DMS153 (cell line): ENCODE results near the gene MSANTD3.

Experiments
- DNase-seq: peaks from one replicate; lab custom pipeline; 2025; lab: John Stamatoyannopoulos, UW

Gene MSANTD3

DNA sequence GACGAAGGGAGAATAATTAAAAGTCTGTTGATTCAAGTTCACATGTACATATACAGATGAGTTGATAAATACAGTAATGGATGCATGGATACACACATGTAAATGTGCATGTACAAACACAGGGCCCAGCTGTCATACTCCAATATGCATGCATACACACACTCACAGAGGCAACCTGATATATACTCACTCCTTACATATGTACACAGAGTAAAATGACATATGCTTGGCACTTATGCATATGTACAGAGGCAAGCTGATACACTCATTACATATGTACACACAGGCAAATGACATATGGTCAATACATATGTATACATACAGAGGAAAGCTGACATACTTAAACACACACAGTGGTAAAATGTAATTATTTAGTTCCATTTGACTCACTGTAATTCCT is 38.8 kb downstream of the MSANTD3 start:
- DNase-seq: no peak

DNA sequence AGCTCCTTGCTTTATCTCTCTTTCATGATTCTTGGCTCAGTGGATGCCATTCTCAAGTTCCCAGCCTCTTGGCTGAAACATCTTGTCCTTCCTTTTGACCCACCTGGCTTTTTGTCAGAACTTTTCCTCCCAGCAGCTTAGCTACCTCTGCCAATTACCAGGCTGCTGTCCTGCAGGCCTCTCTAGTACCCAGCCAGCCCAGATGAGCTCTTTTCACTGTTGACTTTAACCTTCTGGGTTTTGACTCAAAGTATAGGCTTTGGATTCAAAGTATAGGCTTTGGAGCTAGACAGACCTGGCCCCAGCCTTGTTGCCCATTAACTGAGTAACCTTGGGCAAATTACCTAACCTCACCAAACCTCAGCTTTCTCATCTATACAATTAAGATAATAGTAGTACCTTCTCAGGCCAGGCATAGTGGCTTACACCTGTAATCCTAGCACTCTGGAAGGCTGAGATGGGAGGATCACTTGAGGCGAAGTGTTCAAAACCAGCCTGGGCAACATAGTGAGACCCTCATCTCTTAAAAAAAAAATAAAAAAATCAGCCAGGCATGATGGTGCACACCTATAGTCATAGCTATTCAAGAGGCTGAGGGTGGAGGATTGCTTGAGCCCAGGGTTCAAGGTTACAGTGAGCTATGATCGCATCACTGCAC is 39.4 kb downstream of the MSANTD3 start:
- DNase-seq: no peak

DNA sequence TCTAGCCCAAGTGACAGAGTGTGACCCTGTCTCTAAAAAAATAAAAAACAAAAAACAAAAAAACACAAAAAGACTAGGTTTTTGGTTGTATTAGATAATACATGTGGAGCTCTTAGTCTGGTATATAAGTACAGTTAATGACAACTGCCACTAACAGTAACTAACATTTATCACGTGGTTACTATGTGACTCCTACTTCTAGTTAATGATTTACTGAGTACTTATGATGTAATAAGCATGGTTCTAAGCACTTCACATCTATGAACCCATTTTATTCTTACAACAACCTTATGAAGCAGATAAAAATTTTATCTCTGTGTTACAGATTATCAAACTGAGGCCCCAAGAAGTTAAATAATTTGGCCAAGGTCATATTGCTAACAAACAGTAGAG is 39.9 kb downstream of the MSANTD3 start:
- DNase-seq: no peak

DNA sequence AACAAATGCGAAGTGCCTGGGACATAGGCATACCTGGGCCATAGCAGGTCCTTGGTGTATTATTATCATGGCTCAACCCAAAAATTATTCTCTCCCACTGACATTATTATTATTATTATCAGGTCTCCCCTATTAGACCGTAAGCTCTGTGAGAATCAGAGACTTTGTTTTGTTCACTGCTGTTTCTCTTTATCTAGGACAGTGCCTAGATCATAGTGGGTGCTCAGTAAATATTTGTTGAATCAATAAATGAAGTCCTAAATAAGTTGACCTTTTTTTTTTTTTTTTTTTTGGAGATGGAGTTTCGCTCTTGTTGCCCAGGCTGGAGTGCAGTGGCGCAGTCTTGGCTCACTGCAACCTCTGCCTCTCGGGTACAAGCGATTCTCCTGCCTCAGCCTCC is 41.1 kb downstream of the MSANTD3 start:
- no peak for DNase-seq

DNA sequence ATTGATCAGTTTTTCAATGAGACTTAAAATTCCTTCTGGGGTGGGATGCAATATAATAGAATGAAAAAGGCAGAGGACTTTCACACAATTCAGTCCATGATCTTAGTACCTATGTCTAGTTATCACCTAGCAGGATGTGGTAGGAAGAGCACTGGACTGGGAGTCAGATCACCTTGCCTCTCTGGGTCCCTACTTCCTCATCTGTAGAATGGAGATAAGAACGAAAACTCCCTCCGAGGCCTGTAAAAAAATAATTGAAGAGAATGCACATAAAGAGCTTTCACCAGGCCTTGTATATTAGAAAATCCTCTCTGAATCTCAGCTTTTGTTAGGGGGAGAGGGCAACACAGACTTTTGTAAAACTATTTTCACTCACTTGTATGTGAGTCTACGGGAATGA is 45.3 kb downstream of the MSANTD3 start:
- no peak for DNase-seq

DNA sequence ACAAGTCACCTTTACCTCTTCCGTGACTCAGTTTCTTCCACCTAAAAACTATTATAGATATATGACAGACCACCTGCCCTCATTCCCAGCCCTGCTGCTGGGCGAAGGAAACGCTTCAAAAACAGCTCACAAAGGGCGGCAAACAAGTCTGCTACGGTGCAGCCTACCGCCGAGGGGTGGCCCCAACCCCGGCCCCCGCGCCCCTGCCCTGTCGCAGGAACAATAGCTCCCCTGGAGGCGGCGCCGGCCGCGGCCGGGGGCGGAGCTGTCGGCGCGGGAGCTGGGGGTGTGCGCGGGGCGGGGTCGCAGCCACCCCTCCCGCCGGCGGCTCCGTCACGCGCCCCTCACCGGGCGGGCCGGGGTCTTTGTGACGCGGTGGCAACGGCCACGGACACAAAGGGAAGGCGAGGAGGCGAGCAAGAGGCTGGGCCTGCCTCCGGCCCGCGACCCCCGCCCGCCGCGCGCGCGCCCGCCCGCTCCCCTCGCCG is 45.9 kb downstream of the MSANTD3 start, which contains the start of gene TMEFF1:
TMEFF1 (plus strand) TSS at position 362 of the 488 bp plus-strand sequence. CDS start 396 bp downstream, outside the sequence.
- peak; percentile 3 for DNase-seq

DNA sequence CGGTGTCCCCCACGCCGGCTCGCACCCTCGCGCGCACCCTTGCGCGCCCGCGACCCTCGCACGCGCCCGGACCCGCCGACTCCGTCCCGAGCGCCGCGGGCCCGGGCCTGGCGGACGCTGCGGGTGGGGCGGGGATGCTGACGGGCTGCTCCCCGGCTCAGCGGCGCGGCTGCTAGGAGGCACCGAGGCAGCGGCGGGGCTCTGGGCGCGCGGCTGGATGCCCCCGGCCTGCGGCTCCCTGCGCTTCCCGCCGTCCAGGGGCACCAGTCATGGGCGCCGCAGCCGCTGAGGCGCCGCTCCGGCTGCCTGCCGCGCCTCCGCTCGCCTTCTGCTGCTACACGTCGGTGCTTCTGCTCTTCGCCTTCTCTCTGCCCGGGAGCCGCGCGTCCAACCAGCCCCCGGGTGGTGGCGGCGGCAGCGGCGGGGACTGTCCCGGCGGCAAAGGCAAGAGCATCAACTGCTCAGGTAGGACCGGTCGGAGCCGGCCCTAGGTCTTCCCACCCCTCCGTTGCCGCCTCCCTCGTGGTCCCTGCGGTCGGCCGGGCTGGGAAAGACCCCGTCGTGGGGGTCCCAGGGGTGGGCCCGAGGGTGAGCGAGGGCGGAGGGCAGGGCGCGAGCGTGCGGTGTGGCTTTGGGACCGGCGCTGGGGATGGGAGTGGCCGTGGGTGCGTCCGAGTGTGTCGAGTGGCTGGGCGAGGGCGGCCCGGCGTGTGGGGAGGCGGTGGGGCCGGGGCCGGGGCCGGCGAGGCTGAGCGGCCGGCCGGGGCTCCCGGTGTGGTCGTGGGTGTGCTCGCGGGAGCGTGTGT is 46.5 kb downstream of the MSANTD3 start:
- no peak for DNase-seq

DNA sequence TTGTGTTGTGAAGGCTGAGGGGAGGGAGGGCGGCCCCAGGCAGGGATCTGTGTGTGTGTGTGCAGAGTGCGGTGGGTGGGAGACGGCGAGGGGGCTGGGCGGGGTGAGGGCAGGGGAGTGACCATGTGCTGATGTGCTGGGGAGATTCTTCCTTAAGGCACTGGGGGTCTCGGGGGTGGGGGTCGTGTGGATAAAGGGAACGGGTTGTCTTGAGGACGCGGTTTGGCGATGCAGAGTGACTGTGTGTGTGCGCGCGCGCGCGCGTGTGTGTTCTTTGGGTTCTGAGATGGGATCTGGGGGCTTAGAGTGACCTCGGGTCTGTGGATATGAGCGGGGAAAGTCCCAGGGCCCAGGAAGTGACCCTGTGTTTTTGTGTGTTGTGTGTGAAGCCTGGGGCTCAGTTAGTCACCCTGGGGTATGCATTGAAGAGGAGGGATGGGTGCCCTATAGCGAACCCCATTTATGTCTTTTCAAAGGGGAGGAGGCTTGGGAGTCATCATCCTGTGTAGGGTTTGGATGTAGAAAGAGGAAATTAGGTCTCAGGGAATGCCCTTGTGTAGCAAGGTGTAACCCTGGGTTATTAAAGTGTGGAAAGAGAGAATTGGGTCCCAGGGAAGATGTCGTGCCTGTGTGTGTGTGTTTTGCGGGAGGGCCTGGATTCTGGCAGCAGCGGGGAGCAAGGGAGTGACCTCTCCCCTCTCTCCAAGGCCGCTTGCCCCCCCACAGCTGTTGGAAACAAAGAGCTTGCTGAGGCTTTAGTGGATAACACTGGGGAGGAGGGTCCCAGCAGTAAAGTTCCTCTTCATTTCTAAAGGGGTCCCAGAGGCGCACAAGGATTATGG is 47.4 kb downstream of the MSANTD3 start:
- no peak for DNase-seq

DNA sequence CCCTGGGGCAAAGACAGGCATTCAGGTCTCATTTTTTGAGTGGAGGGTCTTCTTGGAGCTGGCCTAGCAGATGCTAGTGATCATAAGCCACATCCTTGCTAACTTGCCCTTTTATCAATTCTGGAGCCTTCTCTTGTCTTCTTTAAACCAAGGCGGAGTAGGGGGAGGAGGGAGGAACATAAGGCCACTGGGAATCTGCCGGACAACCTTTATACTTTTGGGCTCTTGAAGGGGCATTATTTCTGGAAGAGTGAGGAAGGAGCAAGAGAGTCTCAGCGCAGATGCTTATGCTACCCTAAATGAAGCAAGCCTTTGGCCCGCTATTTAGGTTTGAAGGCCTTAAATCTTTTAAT is 48.0 kb downstream of the MSANTD3 start:
- no peak for DNase-seq

DNA sequence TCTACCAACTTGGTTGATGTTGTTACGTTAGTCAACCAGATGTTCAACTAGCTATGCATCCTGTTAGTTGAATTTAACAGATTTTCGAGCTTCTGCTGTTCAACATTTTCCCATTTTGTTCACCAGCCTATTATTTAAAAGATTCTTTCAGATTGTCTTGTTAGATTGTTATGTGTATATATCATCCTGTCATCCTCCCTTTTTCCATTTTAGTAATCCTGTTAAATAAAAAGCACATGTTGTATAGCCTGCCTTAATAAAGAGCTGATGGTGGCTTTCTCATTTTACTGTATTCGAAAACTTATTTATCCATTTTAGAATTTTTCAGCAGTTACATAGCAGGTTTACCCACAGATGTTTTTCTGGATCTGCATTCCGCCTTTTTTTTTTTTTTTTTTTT is 50.3 kb downstream of the MSANTD3 start:
- no peak for DNase-seq

DNA sequence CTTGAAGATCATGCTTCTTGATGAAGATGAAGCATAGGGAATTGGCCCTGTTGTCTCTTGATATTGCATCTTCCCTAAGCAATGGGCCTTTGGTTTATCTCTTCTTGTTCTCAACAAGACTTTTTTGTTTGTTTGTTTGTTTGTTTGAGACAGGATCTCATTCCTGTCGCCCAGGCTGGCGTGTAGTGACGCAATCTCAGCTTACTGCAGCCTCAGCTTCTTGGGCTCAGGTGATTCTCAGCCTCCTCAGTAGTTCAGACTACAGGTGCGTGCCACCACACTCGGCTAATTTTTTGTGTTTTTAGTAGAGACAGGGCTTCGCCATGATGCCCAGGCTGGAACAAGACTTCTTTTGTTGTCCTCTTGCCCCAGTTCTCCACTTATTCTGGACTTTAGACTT is 51.2 kb downstream of the MSANTD3 start:
- DNase-seq: no peak

DNA sequence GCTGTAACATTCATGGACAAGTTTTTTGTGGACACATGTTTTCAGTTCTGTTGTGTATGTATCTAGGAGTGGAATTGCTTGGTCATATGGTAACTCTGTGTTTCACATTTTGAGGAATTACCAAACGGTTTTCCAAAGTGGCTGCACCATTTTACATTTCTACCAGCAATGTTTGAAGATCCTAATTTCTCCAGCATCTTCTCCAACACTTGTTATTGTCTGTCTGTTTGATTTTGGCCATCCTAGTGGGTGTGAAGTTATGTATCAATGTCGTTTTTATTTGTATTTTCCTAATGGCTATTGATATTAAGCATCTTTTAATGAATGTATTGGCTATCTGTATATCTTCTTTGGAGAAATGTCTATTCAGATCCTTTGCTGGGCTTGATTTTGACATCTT is 52.9 kb downstream of the MSANTD3 start:
- no peak for DNase-seq

DNA sequence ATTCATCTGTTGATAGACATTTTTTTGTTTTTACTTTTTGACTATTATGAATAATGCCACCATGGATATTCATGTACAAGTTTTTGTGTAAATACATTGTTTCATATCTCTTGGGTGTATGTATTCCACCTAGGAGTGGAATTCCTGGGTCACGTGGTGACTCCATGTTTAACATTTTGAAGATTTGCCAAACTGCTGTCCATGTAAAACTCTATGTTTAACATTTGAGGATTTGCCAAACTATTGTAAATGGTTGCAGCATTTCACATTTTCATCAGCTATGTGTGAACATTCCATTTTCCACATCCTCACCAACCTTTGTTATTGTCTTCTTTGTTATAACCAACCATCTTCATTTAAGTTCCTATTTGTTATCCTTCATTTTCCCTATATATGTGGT is 58.3 kb downstream of the MSANTD3 start:
- no peak for DNase-seq

DNA sequence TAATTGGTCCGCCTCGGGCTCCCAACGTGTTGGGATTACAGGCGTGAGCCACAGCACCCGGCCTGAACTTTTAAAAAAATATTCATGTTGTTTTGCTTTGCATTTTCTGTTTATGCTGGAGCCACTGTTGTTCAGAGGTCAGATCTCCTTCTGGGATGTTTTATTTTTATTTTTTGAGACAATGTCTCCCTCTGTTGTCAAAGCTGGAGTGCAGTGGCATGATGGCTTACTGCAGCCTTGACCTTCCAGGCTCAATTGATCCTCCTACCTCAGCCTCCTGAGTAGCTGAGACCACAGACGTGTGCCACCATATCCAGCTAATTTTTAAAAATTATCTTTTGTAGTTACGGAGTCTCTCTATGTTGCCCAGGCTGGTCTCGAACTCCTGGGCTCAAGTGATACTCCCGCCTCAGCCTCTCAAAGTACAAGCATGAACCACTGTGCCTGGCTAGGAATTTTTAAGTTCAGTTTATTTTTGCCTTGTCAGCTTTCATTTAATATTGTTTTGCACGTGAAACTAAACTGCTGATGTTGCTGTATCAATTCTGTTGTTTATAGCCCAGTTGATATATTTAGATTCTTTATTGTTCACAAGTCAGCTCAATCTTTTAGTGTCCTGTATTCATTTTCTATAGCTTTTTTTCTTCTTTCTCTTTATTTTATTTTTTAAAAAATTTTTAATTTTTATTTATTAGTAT is 59.7 kb downstream of the MSANTD3 start:
- no peak for DNase-seq

DNA sequence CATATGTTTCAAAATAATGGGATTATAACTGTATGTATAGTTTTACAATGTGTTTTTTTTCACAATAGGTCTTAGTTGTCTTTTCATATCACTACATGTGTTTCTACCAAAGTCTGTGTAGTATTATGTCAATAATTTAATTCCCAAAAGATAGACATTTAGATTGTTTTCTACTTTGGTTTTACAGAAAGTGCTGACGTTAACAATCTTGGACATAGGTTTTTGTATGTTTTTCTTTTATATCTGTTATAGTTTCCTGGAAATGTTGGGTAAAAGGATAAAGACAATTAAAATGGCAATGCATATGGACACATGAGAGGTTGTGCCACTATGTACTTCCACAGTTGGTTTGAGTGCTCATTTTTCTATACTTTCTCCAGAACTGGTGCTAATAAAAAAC is 61.2 kb downstream of the MSANTD3 start:
- no peak for DNase-seq

DNA sequence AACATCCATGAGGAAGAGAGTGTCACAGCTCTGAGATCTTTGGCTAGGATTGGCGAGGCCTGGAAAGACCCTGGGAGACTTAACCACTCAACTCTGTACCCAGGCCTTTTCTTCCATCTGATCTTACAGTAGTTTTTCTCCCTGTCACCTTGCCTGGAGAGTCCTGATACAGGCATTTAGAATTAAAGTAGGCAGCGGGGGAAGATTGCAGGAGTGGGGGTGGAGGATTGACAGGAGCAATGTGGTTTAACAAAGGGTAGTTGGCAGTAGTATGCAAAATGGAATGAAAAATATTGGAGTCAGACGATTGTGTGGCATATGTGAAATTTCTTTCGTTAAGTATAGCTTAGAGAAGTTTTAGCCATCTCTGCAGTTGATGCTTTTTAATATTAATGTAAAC is 62.9 kb downstream of the MSANTD3 start:
- no peak for DNase-seq

DNA sequence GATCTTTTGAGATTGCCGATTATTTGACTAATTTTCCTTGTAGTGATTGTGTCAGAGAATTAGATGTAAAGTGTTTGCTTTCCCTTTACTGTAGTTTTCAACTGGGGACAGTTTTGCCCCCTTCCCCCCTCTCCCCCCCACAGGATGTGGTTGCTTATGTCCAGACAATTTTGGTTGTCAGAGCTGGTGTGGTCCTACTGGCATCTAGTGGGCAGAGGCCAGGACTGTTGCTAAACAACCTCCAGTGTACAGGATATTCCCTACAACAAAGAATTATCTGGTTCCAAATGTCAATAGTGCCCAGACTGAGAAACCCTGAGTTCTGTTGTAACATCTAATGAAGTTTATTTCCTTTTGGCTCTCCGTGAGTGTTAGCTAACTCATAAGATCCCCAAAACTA is 66.0 kb downstream of the MSANTD3 start:
- no peak for DNase-seq

DNA sequence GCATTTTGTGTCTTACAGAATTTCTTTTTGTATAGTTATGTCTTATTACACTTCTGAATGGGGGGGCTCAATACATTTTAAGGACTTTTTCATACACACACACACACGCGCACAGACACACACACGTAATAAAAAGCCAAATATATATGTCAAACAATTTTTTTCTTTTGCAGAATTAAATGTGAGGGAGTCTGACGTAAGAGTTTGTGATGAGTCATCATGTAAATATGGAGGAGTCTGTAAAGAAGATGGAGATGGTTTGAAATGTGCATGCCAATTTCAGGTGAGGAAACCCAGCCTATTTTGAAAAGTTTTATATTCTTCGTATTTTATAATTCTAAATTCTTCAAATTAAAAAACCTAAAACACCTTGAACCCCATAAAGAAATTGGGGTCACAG is 71.6 kb downstream of the MSANTD3 start:
- DNase-seq: no peak

DNA sequence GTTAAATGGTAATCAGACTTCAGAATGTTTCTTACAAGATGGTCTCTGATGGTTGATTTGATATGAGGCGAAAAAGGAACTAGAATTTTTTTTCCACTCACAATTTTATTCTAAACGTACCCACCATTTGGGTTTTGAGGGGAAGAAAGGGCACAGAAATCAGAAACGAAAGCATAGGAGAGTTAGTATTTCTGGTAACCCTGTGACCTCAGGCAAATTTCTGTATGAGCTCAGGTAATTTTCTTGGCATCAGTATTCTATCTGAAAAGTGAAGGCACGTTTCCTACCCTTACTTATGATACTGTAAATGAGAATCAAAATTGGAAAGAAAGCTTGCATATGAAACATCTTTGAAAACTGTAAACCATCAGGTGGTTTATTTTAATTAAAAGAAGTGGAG is 72.5 kb downstream of the MSANTD3 start:
- DNase-seq: no peak

DNA sequence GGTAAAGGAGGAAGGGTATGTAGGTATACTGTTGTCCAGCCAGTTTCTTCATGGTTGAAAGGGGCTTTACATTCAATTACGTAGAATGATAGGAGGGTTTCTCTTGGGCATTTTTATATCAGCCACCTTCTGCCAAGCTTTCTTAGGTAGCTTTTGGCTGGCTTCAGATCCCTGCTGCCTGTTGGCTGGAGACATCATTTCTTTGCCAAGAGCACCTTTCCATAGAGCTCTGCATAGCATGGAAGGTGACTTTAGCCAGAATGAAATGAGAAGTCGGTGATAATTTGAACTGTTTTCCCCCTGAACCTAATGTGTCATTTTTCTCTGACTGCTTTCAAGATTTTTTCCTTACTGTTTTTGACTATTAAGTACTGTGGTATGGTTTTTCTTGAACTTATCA is 72.9 kb downstream of the MSANTD3 start:
- no peak for DNase-seq
